HuH-7 (cell line): Measurements from ENCODE around the gene HNRNPU.
"Not testable (repeated sequence)": the region's sequence is repeated elsewhere in the genome, so short reads cannot be mapped to it uniquely, and the experiment has no call there.

Experiments
- DNase-seq: peaks from one replicate; pipeline ENCODE4 v3.0.0; 2011; ENCODE audit warnings: low spot score

Gene HNRNPU

GRCh38 chr1:244840219-244840794, 24.0 kb downstream of the HNRNPU start:
- no peak for DNase-seq

- no peak for DNase-seq
Observed at GRCh38 chr1:244839656-244840055, 24.7 kb downstream of the HNRNPU start.

- no peak for DNase-seq
Observed at GRCh38 chr1:244837597-244838258, 26.6 kb downstream of the HNRNPU start.

- no peak for DNase-seq
Observed at GRCh38 chr1:244836584-244836983, 27.8 kb downstream of the HNRNPU start.

GRCh38 chr1:244836135-244836521, 28.2 kb downstream of the HNRNPU start:
- peak; percentile 37 for DNase-seq

- DNase-seq: peak; percentile 82
Observed at GRCh38 chr1:244835276-244836134, 28.8 kb downstream of the HNRNPU start, which contains the start of gene COX20. Gene COX20, plus strand, starts transcription at chr1:244835658. Its CDS starts 57 bp downstream, at chr1:244835715.

- DNase-seq: no peak
Observed at GRCh38 chr1:244834543-244835275, 29.6 kb downstream of the HNRNPU start.

GRCh38 chr1:244833734-244834542, 30.4 kb downstream of the HNRNPU start:
- DNase-seq: peak; percentile 64

- DNase-seq: not testable (repeated sequence)
Observed at GRCh38 chr1:244833260-244833659, 31.1 kb downstream of the HNRNPU start.

GRCh38 chr1:244830639-244831038, 33.7 kb downstream of the HNRNPU start:
- no peak for DNase-seq

- no peak for DNase-seq
Observed at GRCh38 chr1:244826712-244827111, 37.6 kb downstream of the HNRNPU start.

- no peak for DNase-seq
Observed at GRCh38 chr1:244822878-244823277, 41.5 kb downstream of the HNRNPU start.

- DNase-seq: no peak
Observed at GRCh38 chr1:244821134-244821533, 43.2 kb downstream of the HNRNPU start.

GRCh38 chr1:244820131-244820530, 44.2 kb downstream of the HNRNPU start:
- no peak for DNase-seq

GRCh38 chr1:244817415-244817894, 46.9 kb downstream of the HNRNPU start:
- no peak for DNase-seq

GRCh38 chr1:244815600-244816099, 48.7 kb downstream of the HNRNPU start:
- DNase-seq: no peak

GRCh38 chr1:244813327-244813726, 51.0 kb downstream of the HNRNPU start:
- DNase-seq: no peak

- DNase-seq: no peak
Observed at GRCh38 chr1:244810221-244810620, 54.1 kb downstream of the HNRNPU start.

GRCh38 chr1:244807138-244807537, 57.2 kb downstream of the HNRNPU start:
- DNase-seq: no peak

- no peak for DNase-seq
Observed at GRCh38 chr1:244804841-244805240, 59.5 kb downstream of the HNRNPU start.
